GM19351 (cell line): ENCODE data around the gene DIP2A.

Source experiments
- ATAC-seq: cut with Tn5 transposase; IDR thresholded peaks from one replicate; pipeline ENCODE4 v1.9.1; 2021; ENCODE audit warnings: mild to moderate bottlenecking, moderate library complexity; ENCODE audit not compliant: unreplicated experiment

The DIP2A gene

DNA sequence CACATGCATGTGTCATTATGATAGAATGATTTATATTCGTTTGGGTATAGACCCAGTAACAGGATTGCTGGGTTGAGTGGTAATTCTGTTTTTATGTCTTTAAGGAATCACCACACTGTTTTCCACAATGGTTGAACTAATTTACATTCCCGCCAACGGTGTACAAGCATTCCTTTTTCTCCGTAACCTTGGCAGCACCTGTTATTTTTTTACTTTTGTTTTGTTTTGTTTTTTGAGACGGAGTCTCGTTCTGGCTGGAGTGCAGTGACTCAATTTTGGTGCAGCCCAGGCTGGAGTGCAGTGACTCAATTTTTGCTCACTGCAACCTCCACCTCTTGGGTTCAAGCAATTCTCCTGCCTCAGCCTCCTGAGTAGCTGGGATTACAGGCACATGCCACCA lies 154.7 kb downstream of the DIP2A start:
- no peak for ATAC-seq

- ATAC-seq, result no peak
Observed at GRCh38 chr21:46616050-46616449, 157.4 kb downstream of the DIP2A start.

GRCh38 chr21:46616656-46617055 lies 158.0 kb downstream of the DIP2A start:
- ATAC-seq, result no peak

DNA sequence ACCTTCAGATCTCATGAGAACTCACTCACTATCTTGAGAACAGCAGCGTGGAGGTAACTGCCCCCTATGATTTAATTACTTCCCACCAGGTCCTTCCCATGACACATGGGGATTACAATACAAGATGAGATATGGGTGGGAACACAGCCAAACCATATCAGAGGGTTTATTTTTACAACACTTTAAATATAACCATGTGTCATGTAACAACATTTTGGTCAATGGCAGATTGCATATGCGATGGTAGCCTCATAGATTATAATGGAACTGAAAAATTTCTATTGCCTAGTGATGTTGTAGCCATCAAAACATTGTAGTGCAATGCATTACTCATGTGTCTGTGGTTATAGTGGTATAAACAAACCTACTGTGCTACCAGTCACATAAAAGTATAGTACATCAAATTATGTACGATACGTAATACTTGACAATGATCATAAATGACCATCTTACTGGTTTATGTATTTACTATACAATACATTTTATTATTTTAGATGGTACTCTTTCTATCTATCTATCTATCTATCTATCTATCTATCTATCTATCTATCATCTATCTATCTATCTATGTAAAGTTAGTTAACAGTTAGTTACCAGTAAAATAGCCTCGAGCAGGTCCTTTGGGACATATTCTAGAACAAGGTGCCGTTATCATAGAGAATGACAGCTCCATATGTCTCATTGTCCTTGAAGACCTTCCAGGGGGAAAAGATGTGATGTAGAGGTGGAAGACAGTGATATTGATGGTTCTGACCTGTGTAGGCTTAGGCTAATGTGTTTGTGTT lies 158.8 kb downstream of the DIP2A start:
- ATAC-seq, result no peak

- ATAC-seq, result no peak
Observed at GRCh38 chr21:46618738-46619379, 160.2 kb downstream of the DIP2A start.
